Right lobe of liver (tissue), 4 donors: ENCODE results near the gene ACACA.

Experiments
- POLR2A ChIP-seq: fragments of 450-650 bp; IDR thresholded peaks from one replicate; pipeline ENCODE4 v1.6.1; 2017; ENCODE audit warnings: antibody characterized with exemption, mild to moderate bottlenecking
- TF ChIP-seq, protein P1 (sequence below), 4 donors: fragments of 200-600 bp in 3 of 4; fragments of 450-650 bp in 1 of 4; IDR thresholded peaks; one replicate each; pipeline versions ENCODE4 v1.5.1 to v1.8.0; 2016 to 2022; ENCODE audit warnings: antibody characterized with exemption in 4 of 4, mild to moderate bottlenecking in 2 of 4
- donor health status: DM: no; HTN: no; CAD: no.
- donor health status: DM: no; HTN: no; CAD: no.
- donor health status: DM: no; HTN: yes; CAD: no.

DNA sequence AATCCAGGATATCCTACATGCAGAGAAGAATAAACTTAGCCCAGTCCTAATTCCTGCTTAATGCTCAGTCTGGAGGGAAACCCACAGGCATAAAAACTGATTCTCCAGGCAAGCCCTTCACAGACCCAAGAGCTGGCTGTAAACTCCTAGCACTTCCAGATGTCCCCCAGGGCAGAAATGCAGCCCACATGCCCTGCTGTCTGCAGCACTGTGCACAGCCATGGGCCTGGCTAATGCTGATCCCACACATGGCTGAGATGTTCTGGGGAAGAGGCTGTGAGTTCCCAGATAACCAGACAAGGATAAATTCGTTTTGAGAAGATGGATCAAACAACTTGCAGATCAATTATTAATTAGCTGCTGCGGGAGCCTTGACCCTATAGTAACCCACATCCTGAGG is 309.5 kb downstream of the ACACA start:
- TF ChIP-seq, protein P1, sequence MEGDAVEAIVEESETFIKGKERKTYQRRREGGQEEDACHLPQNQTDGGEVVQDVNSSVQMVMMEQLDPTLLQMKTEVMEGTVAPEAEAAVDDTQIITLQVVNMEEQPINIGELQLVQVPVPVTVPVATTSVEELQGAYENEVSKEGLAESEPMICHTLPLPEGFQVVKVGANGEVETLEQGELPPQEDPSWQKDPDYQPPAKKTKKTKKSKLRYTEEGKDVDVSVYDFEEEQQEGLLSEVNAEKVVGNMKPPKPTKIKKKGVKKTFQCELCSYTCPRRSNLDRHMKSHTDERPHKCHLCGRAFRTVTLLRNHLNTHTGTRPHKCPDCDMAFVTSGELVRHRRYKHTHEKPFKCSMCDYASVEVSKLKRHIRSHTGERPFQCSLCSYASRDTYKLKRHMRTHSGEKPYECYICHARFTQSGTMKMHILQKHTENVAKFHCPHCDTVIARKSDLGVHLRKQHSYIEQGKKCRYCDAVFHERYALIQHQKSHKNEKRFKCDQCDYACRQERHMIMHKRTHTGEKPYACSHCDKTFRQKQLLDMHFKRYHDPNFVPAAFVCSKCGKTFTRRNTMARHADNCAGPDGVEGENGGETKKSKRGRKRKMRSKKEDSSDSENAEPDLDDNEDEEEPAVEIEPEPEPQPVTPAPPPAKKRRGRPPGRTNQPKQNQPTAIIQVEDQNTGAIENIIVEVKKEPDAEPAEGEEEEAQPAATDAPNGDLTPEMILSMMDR (IDR thresholded peaks at IDR 0.05): no peak
- TF ChIP-seq POLR2A: no peak
